GM12801 (cell line): Measurements from ENCODE around the gene SOWAHC.

Source experiments
- CTCF ChIP-seq: IDR thresholded peaks from one replicate; pipeline ENCODE4 v1.5.1; 2011; ENCODE audit warnings: control low read depth; ENCODE audit not compliant: insufficient read length; ENCODE audit errors: extremely low read depth

SOWAHC gene

GRCh38 chr2:109645412-109646184, 31.4 kb downstream of the SOWAHC start:
- TF ChIP-seq CTCF, result no peak

- no peak for TF ChIP-seq CTCF
Observed at GRCh38 chr2:109646961-109647360, 32.8 kb downstream of the SOWAHC start.

- TF ChIP-seq CTCF, result no peak
Observed at GRCh38 chr2:109647636-109648035, 33.5 kb downstream of the SOWAHC start.

- TF ChIP-seq CTCF, result no peak
Observed at GRCh38 chr2:109648041-109648527, 33.9 kb downstream of the SOWAHC start.

GRCh38 chr2:109649736-109650695, 35.9 kb downstream of the SOWAHC start:
- TF ChIP-seq CTCF, result no peak

- TF ChIP-seq CTCF, result no peak
Observed at GRCh38 chr2:109654326-109655050, 40.3 kb downstream of the SOWAHC start.

GRCh38 chr2:109655287-109655686, 41.1 kb downstream of the SOWAHC start:
- TF ChIP-seq CTCF, result no peak
